Transverse colon (tissue), 4 donors: ENCODE results near the gene UQCC2. TPM values are rescaled to one million over a fixed set of nuclear protein-coding genes. Genes with fewer than 3 reads are reported as not detected.

Experiments
- DNase-seq: peaks from one replicate; pipeline ENCODE4 v3.0.0-alpha.2; 2019
- H3K27ac ChIP-seq, 4 donors: fragments of 200-600 bp; sonication (generic); 2 replicates each; pipeline ENCODE4 v1.5.1; 2016 to 2018; ENCODE audit warnings: inconsistent platforms in 4 of 4
- H3K27me3 ChIP-seq: fragments of 200-600 bp; sonication (generic); 2 replicates; pipeline ENCODE4 v1.5.1; 2017; ENCODE audit warnings: inconsistent platforms
- H3K36me3 ChIP-seq, 4 donors: fragments of 200-600 bp; sonication (generic); 2 replicates each; pipeline ENCODE4 v1.5.1; 2017 to 2019; ENCODE audit warnings: inconsistent platforms in 4 of 4
- H3K4me1 ChIP-seq, 4 donors: fragments of 200-600 bp; sonication (generic); 2 replicates each; pipeline ENCODE4 v1.5.1; 2017 to 2020; ENCODE audit warnings: inconsistent platforms in 4 of 4
- H3K4me3 ChIP-seq, 4 donors: fragments of 200-600 bp; sonication (generic); 1 replicate in 1 of 4; 2 replicates in 3 of 4; pipeline versions ENCODE4 v1.5.1 to v1.6.1; 2017 to 2019; ENCODE audit warnings: inconsistent platforms in 4 of 4
- H3K9me3 ChIP-seq, 2 donors: fragments of 200-600 bp; sonication (generic); 2 replicates each; pipeline ENCODE4 v1.5.1; 2017 to 2019; ENCODE audit warnings: inconsistent platforms in 2 of 2
- EP300 ChIP-seq: sonication (generic); formaldehyde crosslinking; IDR thresholded peaks from one replicate; pipeline ENCODE4 v1.6.1; 2017; ENCODE audit warnings: antibody characterized with exemption, low read depth
- POLR2A ChIP-seq: fragments of 450-650 bp; IDR thresholded peaks from one replicate; pipeline ENCODE4 v1.6.1; 2016; ENCODE audit warnings: antibody characterized with exemption, mild to moderate bottlenecking, moderate library complexity
- POLR2AphosphoS5 ChIP-seq, 3 donors: sonication (generic); formaldehyde crosslinking; IDR thresholded peaks; one replicate each; pipeline ENCODE4 v1.6.1; 2016; ENCODE audit warnings: antibody characterized with exemption in 3 of 3
- WGBS, 2 donors: methylation state at CpG; one replicate each; pipeline ENCODE4 v1.1.5; 2018; ENCODE audit warnings: low coverage in 1 of 2; 5-methylcytosine and 5-hydroxymethylcytosine counted together
- in situ Hi-C, 4 donors: fragments of 200-750 bp; cut with MboI; loops; one replicate each; pipeline versions ENCODE4 v1.15.0 to v1.15.1; 2017; ENCODE audit warnings: low sequenced_read_pairs in 3 of 4, low pct_ligation_motif_present in 1 of 4, low pct_unique_long_range_greater_than_20kb in 1 of 4
- intact Hi-C: fragments of 100-400 bp; cut with DNase I; formaldehyde crosslinking; loops from one replicate; pipeline ENCODE4 v1.15.1; 2023; ENCODE audit warnings: low total_unique reads
- total RNA-seq, 4 donors: library from RNA; depleted of rRNA; stranded (reverse); fragments of >200 nt; gene quantifications; one replicate each; pipeline ENCODE4 v1.1.0, GENCODE V29; 2016
- TF ChIP-seq, protein P1 (sequence below), 5 experiments: fragments of 200-600 bp in 3 of 5; fragments of 450-650 bp in 2 of 5; sonication (generic) in 3 of 5; IDR thresholded peaks; 1 replicate in 2 of 5; 2 replicates in 3 of 5; pipeline ENCODE4 v1.5.1; 2016 to 2017; ENCODE audit warnings: antibody characterized with exemption in 5 of 5, inconsistent platforms in 3 of 5, mild to moderate bottlenecking in 2 of 5, moderate library complexity in 1 of 5

Gene UQCC2
- total RNA-seq, 4 donors from 2014 or later: 2.8 to 17.6 (median 8.8) TPM

DNA sequence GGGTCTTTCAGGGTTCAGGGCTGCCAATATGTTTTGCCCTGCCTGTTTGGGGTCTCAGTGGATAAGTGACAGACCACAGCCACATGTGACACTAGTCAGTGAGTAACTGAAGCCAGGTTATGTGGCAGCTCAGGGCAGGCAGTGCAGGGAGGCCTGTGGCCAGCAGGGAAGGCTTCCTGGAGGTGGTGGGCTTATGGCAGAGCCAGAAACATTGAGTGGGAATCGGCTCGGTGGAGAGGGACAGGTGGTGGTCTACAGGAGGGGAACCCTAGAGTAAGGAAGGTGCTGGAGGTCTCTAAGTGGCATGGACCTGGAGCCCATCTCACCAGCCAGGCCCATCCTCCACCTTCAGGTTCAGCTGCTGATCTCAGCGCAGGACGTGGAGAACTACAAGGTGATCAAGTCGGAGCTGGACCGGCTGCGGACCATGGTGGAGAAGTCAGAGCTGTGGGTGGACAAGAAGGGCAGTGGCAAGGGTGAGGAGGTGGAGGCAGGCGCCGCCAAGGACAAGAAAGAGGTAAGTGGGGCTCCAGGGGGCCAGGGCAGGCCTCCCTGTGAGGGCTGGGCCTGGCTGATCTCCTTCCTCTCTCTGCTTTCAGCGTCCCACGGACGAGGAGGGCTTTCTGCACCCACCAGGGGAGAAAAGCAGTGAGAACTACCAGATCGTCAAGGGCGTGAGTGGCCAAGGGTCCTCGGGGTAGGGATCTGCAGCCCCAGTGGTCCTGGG, 34.9 kb downstream of the UQCC2 start:
- no peak overlapping the region for H3K27ac ChIP-seq
- intact Hi-C loops (no loop called here), in situ Hi-C loops (no loop called here)
- 89% methylated on average over 15 of the region's 15 CpGs; no CpG with 5 or more reads in 1 of the 2 donors for WGBS, 2 donors
- no peaks in the 10 kb centered on the region for H3K4me1 ChIP-seq
- no peaks in the 10 kb centered on the region for H3K9me3 ChIP-seq
- no peak overlapping the region for H3K4me3 ChIP-seq
- DNase-seq: no peak
- H3K36me3 ChIP-seq: peaks cover 0 to 17% (median 7%) of the 10 kb centered on the region in 4 donors
- no peaks in the 10 kb centered on the region for H3K27me3 ChIP-seq
- TF ChIP-seq, protein P1, sequence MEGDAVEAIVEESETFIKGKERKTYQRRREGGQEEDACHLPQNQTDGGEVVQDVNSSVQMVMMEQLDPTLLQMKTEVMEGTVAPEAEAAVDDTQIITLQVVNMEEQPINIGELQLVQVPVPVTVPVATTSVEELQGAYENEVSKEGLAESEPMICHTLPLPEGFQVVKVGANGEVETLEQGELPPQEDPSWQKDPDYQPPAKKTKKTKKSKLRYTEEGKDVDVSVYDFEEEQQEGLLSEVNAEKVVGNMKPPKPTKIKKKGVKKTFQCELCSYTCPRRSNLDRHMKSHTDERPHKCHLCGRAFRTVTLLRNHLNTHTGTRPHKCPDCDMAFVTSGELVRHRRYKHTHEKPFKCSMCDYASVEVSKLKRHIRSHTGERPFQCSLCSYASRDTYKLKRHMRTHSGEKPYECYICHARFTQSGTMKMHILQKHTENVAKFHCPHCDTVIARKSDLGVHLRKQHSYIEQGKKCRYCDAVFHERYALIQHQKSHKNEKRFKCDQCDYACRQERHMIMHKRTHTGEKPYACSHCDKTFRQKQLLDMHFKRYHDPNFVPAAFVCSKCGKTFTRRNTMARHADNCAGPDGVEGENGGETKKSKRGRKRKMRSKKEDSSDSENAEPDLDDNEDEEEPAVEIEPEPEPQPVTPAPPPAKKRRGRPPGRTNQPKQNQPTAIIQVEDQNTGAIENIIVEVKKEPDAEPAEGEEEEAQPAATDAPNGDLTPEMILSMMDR (IDR thresholded peaks at IDR 0.05): no peak
- TF ChIP-seq POLR2AphosphoS5 (IDR thresholded peaks at IDR 0.05) (no peak), EP300 (no peak), POLR2A (no peak)

DNA sequence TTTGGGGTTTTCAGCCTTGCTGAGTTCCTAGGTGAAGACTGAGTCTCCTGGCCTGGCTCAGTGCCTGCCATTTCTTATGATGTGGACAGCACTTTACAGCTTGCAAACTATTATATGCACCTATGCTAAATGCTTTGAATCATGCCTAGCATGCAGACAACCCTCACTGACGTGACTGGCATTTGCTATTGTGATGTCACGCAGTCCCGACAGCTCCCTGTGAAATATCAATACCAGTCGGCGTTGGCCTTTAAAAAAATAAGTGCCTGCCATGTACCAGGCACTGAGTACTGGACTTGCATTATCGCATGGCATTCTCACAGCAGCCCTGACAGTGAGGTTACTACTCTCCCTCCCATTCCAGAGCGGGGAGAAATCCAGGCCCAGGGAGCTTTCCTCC, 35.5 kb downstream of the UQCC2 start:
- in situ Hi-C loops (no loop called here), intact Hi-C loops (no loop called here)
- Histone ChIP-seq H3K4me1 (no peaks in the 10 kb centered on the region), H3K4me3 (no peak overlapping the region), H3K27ac (no peak overlapping the region), H3K27me3 (no peaks in the 10 kb centered on the region), H3K36me3 (peaks cover 0 to 23% (median 7%) of the 10 kb centered on the region in 4 donors), H3K9me3 (no peaks in the 10 kb centered on the region)
- WGBS, 2 donors: 97% methylated on average over 7 of the region's 7 CpGs; no CpG with 5 or more reads in 1 of the 2 donors
- no peak for DNase-seq
- TF ChIP-seq POLR2A (no peak), EP300 (no peak), POLR2AphosphoS5 (IDR thresholded peaks at IDR 0.05) (no peak)
- TF ChIP-seq, protein P1 (IDR thresholded peaks at IDR 0.05): no peak

DNA sequence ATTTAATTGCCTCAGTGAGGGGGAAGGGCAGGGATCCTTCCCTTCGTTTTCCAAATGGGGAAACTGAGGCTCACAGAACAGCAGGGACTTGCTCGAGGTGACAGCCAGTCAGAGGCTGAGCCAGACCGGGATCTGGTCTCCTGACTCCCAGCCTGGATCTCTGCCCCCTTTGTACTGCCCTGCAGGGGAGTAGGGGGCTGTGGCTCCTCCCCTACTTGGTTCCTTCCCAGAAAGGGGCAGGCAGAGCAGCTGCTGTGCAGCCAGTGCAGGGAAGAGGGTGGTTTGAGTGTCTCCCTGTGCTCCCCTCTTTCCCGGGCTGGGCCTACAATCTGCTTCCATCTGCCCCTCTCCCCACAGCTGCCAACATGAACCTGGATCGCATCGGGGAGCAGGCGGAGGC, 37.6 kb downstream of the UQCC2 start:
- TF ChIP-seq POLR2A: no peak
- no peak for TF ChIP-seq EP300
- no peak for TF ChIP-seq POLR2AphosphoS5 (IDR thresholded peaks at IDR 0.05)
- TF ChIP-seq, protein P1 (IDR thresholded peaks at IDR 0.05): no peak
- intact Hi-C loops: no loop called here
- in situ Hi-C loops: no loop called here
- peaks cover 0 to 14% (median 5%) of the 10 kb centered on the region in 4 donors for H3K36me3 ChIP-seq
- no peak for DNase-seq
- no peaks in the 10 kb centered on the region for H3K27me3 ChIP-seq
- H3K4me3 ChIP-seq: no peak overlapping the region
- no peaks in the 10 kb centered on the region for H3K4me1 ChIP-seq
- WGBS, 2 donors: 68% methylated on average over 7 of the region's 7 CpGs; no CpG with 5 or more reads in 1 of the 2 donors
- no peak overlapping the region for H3K27ac ChIP-seq
- H3K9me3 ChIP-seq: no peaks in the 10 kb centered on the region

DNA sequence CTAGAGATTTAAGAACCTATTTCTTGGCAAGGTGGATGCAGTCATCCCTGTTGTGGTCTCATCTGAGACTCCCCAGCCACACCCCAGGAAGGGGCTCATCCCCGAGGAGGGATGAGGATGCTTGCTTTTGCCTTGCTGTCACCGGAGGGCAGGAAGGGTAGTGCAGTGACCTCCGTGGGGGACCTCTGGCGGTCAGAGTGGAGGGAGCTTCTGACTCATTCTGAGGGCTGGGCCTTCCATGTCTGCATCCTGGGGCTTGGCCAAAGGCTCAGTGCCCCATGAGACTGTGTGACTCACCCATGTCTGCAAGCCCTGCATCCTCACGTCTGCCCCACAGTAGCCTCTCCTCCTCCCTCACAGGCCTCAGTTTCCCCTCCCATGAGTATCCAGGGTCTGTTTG, 38.7 kb downstream of the UQCC2 start:
- H3K36me3 ChIP-seq: peaks cover 0 to 13% (median 5%) of the 10 kb centered on the region in 4 donors
- intact Hi-C loops (no loop called here), in situ Hi-C loops (no loop called here)
- no peaks in the 10 kb centered on the region for H3K9me3 ChIP-seq
- no peak overlapping the region for H3K4me3 ChIP-seq
- 67% methylated on average over 5 of the region's 5 CpGs; no CpG with 5 or more reads in 1 of the 2 donors for WGBS, 2 donors
- no peak overlapping the region for H3K27ac ChIP-seq
- TF ChIP-seq POLR2A: no peak
- TF ChIP-seq, protein P1 (IDR thresholded peaks at IDR 0.05): peak in 2 of 5 experiments; percentile 17 to 22
- no peaks in the 10 kb centered on the region for H3K27me3 ChIP-seq
- no peak for DNase-seq
- H3K4me1 ChIP-seq: no peaks in the 10 kb centered on the region
